NCI-H2107 (cell line): Measurements from ENCODE around the gene MR1.
A peak's percentile ranks its signal among the peaks of the same experiment; 100 is the strongest.
"Not testable (repeated sequence)": the region's sequence is repeated elsewhere in the genome, so short reads cannot be mapped to it uniquely, and the experiment has no call there.

Experiments used
- DNase-seq: peaks from one replicate; lab custom pipeline; 2025; lab: John Stamatoyannopoulos, UW

MR1 gene

GRCh38 chr1:181032535-181032934 is 1.2 kb upstream of the MR1 start:
- DNase-seq = no peak

- no peak for DNase-seq
These were observed 520 bp upstream of the MR1 start for GRCh38 chr1:181033128-181033798.

GRCh38 chr1:181035210-181035609 is 1.4 kb downstream of the MR1 start:
- DNase-seq = not testable (repeated sequence)

GRCh38 chr1:181036107-181036836 is 2.5 kb downstream of the MR1 start:
- DNase-seq = no peak

GRCh38 chr1:181037386-181037785 is 3.6 kb downstream of the MR1 start:
- DNase-seq = no peak

DNA sequence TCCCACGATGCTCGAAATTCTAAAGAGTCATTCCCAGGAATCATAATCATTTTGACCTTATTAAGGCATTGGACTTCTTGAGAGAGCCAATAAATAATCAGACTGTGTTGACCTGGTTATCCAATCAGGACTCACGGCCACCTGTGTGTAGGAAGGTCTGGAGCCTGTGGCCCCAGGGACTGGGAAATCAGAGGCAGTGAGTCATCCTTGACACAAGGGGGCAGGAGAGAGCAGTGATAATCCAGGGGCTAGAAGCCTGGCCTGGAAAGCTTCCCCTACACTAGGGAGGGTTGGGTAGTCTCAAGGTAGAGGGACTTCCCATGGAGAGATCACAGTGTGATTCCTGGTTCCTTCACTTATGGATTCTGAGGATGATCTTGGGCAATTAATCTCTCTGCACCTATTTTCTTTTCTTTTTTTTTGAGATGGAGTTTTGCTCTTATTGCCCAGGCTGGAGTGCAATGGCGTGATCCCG is 4.7 kb downstream of the MR1 start:
- peak; percentile 48 for DNase-seq

- no peak for DNase-seq
These were observed 6.6 kb downstream of the MR1 start for GRCh38 chr1:181040284-181040865.

DNA sequence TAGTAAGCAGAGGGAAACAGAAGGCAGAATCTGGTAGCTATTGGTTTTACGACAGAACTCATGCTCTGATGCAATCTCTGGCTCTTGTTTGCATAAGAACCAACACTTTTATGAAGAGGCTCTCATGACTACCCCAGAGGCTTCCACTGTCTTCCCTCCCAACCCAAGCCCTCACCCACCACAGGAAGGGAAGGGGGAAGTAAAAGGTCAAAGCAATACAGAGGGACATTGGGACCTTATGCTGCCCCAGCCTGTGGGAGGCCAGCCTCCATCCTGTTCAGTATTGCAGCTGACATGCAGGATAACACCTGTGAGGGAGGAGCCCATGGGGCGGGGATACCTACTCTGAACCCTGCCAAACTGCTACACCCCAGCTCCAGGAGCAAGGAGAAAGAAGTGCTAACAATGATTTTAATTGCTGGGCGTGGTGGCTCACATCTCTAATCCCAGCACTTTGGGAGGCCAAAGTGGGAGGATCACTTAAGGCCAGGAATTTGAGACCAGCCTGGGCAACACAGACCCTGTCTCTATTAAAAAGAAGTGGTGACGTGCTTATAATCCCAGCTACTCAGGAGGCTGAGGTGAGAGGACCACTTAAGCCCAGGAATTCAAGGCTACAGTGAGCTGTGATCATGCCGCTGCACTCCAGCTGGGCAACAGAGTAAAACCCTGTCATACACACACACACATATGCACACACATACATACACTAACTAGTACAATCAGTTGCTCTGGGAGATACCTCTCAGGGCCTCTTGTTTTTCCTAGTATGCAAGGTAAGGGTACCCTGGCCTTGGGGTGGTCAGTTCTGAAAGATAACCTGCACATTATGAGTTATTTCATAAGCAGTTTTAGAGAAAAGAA is 9.5 kb downstream of the MR1 start:
- no peak for DNase-seq

GRCh38 chr1:181044449-181044966 is 10.7 kb downstream of the MR1 start:
- no peak for DNase-seq

DNA sequence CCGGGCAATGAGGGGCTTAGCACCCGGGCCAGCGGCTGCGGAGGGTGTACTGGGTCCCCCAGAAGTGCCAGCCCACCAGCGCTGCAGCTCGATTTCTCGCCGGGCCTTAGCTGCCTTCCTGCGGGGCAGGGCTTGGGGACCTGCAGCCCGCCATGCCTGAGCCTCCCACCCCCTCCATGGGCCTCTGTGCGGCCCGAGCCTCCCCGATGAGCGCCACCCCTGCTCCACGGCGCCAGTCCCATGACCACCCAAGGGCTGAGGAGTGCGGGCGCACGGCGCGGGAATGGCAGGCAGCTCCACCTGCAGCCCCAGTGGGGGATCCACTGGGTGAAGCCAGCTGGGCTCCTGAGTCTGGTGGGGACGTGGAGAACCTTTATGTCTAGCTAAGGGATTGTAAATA is 12.2 kb downstream of the MR1 start:
- not testable (repeated sequence) for DNase-seq

- DNase-seq = no peak
These were observed 15.6 kb downstream of the MR1 start for GRCh38 chr1:181049378-181049777.

DNA sequence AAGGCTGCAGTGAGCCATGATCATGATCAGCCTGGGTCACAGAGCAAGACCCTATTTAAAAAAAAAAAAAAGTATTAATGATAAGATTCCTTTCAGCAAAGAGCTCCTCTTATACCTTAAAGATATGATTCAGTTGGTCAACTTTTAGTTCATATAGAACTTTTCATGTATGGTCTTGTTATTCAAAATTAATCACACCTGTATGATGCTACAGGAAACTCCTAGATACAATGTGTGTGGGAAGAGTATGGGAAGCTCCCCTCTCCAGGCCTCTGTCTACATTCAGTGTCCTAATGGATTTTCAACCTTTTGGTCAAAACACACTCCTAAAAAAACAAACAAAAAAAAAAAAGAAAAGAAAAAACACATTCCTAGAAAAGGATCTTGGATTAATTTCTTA is 17.1 kb downstream of the MR1 start:
- DNase-seq = no peak

DNA sequence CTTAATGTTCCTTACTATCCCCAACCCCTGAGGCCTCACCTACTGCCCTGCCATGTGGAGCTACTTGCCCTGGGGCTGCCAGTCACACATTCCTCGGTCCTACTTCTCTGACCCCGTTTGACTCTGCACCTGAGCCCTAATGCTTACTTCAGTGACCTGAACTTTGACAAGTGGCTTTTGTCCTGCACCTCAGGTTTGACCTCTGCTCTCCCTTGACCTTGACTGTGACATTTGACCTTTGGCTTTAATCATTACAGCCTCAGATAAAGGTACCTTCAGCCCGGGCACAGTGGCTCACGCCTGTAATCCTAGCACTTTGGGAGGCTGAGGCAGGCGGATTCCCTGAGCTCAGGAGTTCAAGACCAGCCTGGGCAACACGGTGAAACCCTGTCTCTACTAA is 22.8 kb downstream of the MR1 start:
- no peak for DNase-seq

- DNase-seq = no peak
These were observed 23.3 kb downstream of the MR1 start for GRCh38 chr1:181057079-181057478.

- no peak for DNase-seq
These were observed 25.7 kb downstream of the MR1 start for GRCh38 chr1:181059435-181059834.

DNA sequence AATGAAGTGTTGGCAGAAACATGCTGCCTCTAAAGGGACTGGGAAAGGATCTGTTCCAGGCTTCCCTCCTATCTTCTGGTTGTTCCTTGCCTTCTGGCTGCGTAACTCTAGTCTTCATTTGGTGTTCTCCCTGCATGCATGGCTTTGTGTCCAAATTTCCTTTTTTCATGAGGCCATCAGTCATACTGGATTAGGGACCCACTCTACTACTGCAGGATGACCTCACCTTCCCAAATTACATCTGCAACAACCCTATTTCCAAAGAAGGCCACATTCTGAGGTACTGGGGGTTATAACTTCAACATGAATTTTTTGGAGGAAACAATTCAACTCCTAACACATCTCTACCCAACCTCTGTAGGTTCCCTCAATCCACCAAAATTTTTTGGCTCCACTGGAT is 26.3 kb downstream of the MR1 start:
- DNase-seq = no peak

DNA sequence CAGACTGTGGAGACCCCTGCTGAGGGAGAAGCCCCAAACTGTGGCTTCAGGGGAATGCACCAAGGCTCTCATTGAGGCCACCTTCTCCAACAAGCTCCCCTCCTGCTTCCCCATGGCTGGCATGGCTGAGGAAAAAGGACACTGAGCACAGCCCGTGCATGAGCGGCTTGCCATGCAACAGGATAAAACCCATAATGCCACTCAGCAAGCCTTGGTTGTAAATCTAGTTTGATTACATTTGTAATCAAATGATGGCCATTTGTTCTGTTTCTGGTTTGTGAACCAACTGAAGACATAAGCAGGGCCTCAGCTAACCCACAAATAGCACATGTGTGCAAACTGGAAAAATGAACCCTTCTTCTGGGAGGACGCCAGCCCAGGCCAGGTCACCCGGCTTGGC is 27.2 kb downstream of the MR1 start:
- DNase-seq = not testable (repeated sequence)

DNA sequence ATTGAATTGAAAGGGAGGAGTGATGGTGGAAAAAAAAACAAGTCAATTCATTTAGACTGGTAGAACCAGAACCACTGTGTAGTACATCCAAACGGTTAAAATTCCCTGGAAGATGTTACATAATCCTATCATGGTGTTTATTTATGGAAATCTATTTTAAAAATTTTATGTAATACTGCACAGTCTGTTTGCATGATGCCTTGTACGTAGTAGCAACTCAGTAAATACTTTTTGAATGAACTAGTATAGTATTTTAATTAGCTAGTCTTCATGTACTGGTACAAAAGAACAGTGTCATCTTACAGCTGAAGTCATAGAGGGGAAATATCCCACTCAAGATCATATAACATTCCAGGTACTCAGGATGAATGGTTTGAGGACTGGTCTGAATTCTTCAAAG is 27.7 kb downstream of the MR1 start:
- no peak for DNase-seq

GRCh38 chr1:181061891-181062835 is 28.4 kb downstream of the MR1 start:
- DNase-seq = no peak

DNA sequence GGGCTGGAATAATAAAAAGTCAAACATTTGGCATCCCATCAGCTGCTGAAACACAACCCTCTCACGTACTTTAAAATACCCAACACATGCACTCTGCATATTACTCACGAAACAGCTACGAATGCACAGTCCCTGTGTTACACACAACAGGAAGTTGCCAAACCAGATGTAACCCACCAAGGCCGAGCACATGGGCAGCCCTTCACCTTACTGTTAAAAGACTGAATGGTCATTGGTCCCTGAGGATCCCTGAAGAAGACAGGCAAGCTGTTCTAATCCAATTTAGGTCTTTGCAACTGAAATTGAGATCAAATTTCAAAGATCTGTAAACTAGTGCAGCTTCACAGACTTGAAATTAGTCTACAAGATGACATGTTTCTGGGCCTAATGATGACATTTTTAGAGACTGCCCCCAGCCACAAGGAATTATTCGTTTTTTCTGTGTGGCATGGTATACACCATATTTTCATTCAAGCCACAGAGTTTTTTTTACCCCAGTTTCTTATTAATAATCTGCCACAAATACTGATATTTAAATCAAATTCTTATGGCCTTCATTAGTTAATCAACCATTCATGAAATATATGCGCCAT is 29.1 kb downstream of the MR1 start:
- DNase-seq = no peak
